DMS53 treated with DMSO at 0.1 percent for 48 hours (cell line): Measurements from ENCODE around the gene PNKD.
A peak's percentile ranks its signal among the peaks of the same experiment; 100 is the strongest.

Source experiments
- DNase-seq: peaks from one replicate; lab custom pipeline; 2025; ENCODE audit not compliant: unreplicated experiment; lab: John Stamatoyannopoulos, UW

Gene PNKD

GRCh38 chr2:218395456-218395825 lies 125.1 kb downstream of the PNKD start:
- no peak for DNase-seq

GRCh38 chr2:218395826-218396687 lies 125.7 kb downstream of the PNKD start:
- peak; percentile 76 for DNase-seq
